Measurements from ENCODE around the gene ZNF428. TPM values are rescaled to one million over a fixed set of nuclear protein-coding genes. Genes with fewer than 3 reads are reported as not detected.

Gene ZNF428
- total and polyA plus RNA-seq, 2 of the 8 experiments (the other 6 are each of a cell fraction or from before 2014, with no cell fraction given) = 7.8 to 16.7 TPM

DNA sequence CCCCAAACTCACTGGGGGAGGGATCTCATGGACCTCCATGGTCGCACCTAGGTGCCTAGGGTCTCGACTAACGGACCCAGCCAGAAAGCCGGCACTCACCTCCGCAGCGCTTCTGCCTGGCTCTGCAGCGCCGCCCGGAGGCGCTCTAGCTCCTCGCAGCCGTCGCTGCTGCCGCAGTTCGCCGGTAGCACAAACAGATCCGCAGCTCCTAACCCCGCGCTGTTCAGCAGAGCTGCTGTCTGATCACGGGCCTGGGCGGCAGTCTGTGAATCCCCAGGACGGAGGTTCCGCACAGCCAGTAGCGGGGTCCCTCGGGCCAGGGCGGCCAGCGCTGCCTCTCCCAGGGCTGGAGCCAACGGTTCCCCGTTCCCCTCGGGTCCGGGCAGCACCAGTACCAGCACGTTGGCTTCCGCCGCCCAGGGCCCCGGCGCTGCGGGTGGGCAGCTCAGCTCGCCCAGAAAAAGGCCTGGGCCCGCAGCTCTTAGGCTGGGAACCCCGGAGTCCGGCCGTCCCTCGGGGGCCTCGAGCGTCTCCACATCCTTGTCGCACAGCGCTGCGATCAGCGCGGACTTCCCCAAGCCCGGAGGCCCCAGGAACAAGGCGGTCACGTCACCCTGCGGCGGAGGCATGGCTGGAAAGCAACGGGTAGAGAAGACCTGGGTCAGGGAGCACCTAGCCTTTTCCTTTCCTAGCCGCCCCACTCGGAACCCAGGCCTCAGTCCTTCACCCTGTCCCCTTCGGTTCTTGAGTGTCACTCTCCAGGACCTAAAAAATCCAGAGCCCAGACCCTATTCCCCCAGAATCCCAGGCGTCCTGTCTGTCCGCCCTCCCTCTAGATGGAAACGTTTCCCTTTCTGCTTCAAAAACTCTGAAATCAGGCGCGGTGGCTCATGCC is 24.5 kb downstream of the ZNF428 start (continued):
- no peak for TF ChIP-seq SRF (IDR thresholded peaks at IDR 0.05; ENCODE audit: low read depth, low read length)
- TF ChIP-seq, protein P1, sequence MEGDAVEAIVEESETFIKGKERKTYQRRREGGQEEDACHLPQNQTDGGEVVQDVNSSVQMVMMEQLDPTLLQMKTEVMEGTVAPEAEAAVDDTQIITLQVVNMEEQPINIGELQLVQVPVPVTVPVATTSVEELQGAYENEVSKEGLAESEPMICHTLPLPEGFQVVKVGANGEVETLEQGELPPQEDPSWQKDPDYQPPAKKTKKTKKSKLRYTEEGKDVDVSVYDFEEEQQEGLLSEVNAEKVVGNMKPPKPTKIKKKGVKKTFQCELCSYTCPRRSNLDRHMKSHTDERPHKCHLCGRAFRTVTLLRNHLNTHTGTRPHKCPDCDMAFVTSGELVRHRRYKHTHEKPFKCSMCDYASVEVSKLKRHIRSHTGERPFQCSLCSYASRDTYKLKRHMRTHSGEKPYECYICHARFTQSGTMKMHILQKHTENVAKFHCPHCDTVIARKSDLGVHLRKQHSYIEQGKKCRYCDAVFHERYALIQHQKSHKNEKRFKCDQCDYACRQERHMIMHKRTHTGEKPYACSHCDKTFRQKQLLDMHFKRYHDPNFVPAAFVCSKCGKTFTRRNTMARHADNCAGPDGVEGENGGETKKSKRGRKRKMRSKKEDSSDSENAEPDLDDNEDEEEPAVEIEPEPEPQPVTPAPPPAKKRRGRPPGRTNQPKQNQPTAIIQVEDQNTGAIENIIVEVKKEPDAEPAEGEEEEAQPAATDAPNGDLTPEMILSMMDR (IDR thresholded peaks at IDR 0.05; ENCODE audit: control extremely low read depth in 1 of 3, insufficient read depth in 1 of 3, low read depth in 1 of 3, low read length in 3 of 3) = peak; percentile 96 to 98 (median 98)
- no peak for TF ChIP-seq YY1 (IDR thresholded peaks at IDR 0.05; ENCODE audit: low read depth, low read length)
